NCI-H2227 treated with DMSO at 0.1 percent for 48 hours (cell line): ENCODE results near the gene GOLGA8G.
"Not testable (repeated sequence)": the region's sequence is repeated elsewhere in the genome, so short reads cannot be mapped to it uniquely, and the experiment has no call there.

Experiments
- DNase-seq: peaks from one replicate; lab custom pipeline; 2025; lab: John Stamatoyannopoulos, UW

The GOLGA8G gene, protein sequence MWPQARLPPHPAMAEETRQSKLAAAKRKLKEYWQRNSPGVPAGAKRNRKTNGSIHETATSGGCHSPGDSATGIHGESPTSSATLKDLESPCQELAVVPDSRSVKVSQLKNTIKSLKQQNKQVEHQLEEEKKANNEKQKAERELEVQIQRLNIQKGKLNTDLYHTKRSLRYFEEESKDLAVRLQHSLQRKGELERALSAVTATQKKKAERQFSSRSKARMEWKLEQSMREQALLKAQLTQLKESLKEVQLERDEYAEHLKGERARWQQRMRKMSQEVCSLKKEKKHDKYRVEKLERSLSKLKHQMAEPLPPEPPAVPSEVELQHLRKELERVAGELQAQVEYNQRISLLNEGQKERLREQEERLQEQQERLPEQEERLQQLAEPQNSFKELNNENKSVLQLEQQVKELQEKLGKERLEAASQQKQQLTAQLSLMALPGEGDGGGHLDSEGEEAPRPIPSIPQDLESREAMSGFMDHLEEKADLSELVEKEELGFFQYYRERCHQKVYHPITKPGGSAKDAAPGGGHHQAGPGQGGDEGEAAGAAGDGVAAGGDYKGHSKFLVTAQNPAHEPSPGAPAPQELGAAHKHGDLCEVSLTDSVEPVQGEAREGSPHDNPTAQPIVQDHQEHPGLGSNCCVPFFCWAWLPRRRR

DNA sequence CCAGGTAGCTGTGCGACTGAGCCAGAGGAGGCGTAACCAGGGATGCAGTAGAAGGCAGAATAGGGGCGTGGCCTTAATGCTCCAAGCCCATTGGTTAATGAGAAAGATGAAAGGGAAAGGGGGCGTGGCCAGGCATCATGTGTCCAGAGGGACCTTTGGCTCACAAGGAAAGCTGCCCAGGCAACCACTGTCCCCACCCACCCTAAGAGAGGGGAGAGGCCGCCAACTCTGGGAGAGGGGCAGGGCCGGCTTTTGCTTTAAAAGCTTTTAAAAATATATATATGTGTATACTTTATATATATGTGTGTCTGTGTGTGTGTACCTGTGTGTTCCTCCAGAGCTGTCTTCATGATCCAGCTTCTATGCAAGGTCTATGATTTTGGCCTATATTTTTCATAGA lies at the start of gene GOLGA8G:
Gene GOLGA8G, minus strand, starts transcription at position 18 of the 400 bp plus-strand sequence. CDS start 62 bp downstream, outside the sequence.
- DNase-seq = not testable (repeated sequence)

DNA sequence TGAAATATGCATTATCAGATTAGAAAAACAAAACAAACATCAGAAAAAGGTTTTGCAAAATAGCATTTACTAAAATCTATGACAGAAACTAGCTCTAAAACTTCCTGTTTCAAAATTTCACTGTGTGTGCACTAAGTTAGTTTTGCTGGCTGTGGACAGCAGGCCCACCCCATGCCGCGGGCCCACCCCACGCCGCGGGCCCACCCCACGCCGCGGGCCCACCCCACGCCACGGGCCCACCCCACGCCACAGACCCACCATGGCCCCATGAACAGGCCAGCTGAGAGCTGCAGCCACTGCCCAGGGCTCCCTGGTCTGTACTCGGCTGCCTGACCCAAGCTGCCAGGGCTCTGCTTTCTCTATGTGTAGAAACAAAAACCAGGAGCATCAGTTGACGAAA lies 40.6 kb upstream of the GOLGA8G start:
- DNase-seq = not testable (repeated sequence)

DNA sequence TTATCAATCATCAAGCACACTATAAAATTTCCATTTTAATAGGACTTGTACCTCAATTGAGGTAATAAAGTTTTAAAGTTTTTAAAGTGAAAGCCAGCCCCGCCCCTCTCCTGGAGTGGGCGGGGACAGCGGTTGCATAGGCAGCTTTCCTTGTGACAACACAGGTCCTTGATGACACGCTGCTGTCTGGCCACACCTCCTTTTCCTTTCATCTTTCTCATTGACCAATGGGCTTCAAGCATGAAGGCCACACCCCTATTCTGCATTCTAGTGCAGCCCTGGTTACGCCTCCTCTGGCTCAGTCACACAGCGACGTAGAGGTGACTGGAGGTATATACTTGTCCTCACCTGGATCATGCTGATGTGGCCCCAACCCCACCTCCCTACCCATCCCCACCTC lies 20.5 kb upstream of the GOLGA8G start, which contains the start of gene GOLGA6L25:
Gene GOLGA6L25, plus strand, starts transcription at position 301 of the 400 bp plus-strand sequence. Its CDS starts 61 bp downstream, at position 362.
- DNase-seq = not testable (repeated sequence)

DNA sequence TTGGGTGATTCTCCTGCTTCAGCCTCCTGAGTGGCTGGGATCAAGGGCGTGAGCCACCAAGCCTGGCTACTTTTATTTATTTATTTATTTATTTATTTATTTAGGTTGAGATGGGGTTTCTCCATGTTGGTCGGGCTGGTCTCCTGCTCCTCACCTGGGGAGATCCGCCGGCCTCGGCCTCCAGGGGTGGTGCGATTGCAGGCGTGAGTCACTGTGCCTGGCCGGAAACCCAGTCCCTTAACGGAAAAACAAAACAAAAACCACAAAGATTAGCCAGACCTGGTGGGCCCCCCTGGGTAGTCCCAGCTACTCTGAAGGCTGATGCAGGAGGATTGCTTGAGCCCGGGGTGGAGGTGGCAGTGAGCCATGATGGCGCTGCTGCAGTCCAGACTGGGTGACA lies 17.6 kb downstream of the GOLGA8G start:
- DNase-seq = not testable (repeated sequence)

DNA sequence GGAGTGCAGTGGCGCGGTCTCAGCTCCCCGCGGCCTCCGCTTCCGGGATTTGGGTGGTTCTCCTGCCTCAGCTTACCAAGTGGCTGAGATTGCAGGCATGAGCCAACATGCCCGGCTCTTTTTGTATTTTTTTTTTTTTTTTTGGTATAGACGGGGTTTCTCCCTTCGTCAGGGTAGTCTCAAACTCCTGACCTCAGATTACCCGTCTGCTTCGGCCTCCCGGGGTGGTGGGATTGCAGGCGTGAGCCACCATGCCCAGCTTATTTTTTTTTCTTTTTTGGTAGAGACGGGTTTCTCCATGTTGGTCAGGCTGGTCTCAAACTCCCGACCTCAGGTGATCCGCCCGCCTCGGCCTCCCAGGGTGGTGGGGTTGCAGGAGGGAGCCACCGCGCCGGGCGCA lies 18.6 kb downstream of the GOLGA8G start:
- not testable (repeated sequence) for DNase-seq

DNA sequence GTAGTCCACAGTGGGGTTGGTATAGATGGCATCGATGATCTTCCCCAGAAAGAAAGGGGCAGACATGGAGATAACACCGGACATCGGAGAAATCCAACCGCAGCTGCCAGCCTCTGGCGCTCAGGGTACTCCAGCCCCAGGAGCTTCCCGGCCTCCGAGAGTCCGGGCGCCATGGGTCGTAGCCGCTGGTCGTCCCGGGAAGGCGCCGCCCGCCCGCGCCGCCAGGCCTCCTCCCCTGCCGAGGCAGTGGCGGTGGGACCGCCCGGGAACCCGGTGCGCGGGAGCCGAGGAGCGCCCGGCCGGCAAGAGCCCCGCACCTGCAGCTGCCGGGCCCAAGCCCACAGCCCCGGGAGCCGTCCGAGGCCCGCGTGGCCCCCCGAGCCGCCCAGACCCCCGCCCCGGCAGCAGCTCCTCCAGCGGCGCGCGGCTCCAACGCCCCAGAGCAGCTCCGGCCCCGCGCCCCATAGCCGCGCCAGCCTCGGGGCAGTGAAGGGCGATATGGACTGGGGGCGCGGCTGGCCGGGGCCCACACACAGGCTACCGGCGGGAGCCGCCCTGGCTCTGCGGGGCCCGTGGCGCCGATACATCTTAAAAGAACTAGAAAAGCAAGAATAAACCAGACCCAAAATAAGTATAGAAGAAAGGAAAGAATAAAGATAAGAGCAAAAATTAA lies 24.4 kb downstream of the GOLGA8G start:
- DNase-seq = not testable (repeated sequence)

DNA sequence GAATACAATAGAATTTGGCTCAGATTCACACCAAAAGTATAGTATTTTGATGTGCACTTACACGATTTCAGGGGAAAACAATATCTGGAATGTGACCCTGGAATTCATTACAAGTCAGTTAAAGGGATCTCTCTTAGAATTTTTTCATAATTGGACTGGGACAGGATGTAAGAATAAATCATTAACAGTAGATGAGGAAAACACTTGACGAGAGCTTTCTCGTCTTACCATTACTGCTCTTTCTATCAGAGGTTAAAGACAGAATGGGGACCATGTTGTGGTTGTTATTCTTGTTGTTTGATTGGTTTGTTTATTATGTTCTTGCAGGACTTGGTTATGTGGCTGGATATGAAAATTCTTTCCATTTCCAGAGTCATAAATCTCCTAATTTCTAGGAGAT lies 51.4 kb downstream of the GOLGA8G start:
- DNase-seq = not testable (repeated sequence)
